Measurements from ENCODE around the gene LCN12.

LCN12 gene

DNA sequence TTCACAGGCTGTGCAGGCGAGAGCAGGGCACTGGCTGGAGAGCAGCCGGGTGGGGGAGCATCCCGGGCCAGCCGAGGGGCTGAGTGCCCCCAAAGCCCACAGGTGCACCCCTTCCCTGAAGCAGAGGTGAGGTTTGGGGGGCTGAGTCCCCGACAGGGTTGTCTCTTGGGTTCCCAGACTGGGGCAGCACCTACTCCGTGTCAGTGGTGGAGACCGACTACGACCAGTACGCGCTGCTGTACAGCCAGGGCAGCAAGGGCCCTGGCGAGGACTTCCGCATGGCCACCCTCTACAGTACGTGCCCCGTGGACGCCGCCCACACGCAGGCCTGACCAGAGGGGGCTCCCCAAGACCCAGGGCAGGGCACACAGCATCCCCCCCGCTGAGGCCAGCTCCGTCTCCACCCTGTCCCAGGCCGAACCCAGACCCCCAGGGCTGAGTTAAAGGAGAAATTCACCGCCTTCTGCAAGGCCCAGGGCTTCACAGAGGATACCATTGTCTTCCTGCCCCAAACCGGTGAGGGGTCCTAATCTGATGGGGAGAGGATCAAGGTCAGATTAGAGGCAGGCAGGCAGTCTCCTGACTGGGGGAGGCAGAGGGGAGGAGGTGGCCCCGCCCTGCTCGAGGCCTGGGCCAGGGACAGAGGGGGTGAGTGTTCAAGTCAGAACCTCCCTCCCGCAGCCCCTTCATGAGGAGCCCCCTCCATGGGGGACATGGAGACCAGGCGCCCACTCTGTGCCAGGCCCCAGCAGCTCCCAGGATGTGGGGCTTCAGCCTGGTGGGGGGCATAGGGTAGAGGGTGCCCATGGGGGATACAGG, 27.9 kb downstream of the LCN12 start:
- Histone ChIP-seq H3K4me1 (ENCODE audit: control insufficient read depth, insufficient read depth, low read length) (peaks cover 5% of the 10 kb centered on the region), H3K9ac (ENCODE audit: low read length) (no peak overlapping the region), H3K4me3 (ENCODE audit: low read length) (no peak overlapping the region), H3K9me3 (ENCODE audit: control insufficient read depth, low read length) (no peaks in the 10 kb centered on the region), H3K27me3 (replicated peaks; ENCODE audit: control insufficient read depth, insufficient read depth, low read length) (peaks cover 8% of the 10 kb centered on the region), H3K36me3 (ENCODE audit: control insufficient read depth, insufficient read depth, low read length, severe bottlenecking) (no peaks in the 10 kb centered on the region)
- DNase-seq (ENCODE audit: low read depth), result no peak

- Histone ChIP-seq H3K9me3 (ENCODE audit: control insufficient read depth, low read length) (no peaks in the 10 kb centered on the region), H3K36me3 (ENCODE audit: control insufficient read depth, insufficient read depth, low read length, severe bottlenecking) (no peaks in the 10 kb centered on the region), H3K27me3 (replicated peaks; ENCODE audit: control insufficient read depth, insufficient read depth, low read length) (peaks cover 8% of the 10 kb centered on the region), H3K4me3 (ENCODE audit: low read length) (no peak overlapping the region), H3K4me1 (ENCODE audit: control insufficient read depth, insufficient read depth, low read length) (peaks cover 5% of the 10 kb centered on the region), H3K9ac (ENCODE audit: low read length) (no peak overlapping the region)
- no peak for DNase-seq (ENCODE audit: low read depth)
These were observed 28.8 kb downstream of the LCN12 start for GRCh38 chr9:136980669-136981478.

- Histone ChIP-seq H3K9me3 (ENCODE audit: control insufficient read depth, low read length) (no peaks in the 10 kb centered on the region), H3K9ac (ENCODE audit: low read length) (no peak overlapping the region), H3K4me1 (ENCODE audit: control insufficient read depth, insufficient read depth, low read length) (peaks cover 5% of the 10 kb centered on the region), H3K27me3 (replicated peaks; ENCODE audit: control insufficient read depth, insufficient read depth, low read length) (peaks cover 12% of the 10 kb centered on the region), H3K36me3 (ENCODE audit: control insufficient read depth, insufficient read depth, low read length, severe bottlenecking) (no peaks in the 10 kb centered on the region), H3K4me3 (ENCODE audit: low read length) (no peak overlapping the region)
- DNase-seq (ENCODE audit: low read depth), result no peak
These were observed 29.6 kb downstream of the LCN12 start for GRCh38 chr9:136981588-136982231.

DNA sequence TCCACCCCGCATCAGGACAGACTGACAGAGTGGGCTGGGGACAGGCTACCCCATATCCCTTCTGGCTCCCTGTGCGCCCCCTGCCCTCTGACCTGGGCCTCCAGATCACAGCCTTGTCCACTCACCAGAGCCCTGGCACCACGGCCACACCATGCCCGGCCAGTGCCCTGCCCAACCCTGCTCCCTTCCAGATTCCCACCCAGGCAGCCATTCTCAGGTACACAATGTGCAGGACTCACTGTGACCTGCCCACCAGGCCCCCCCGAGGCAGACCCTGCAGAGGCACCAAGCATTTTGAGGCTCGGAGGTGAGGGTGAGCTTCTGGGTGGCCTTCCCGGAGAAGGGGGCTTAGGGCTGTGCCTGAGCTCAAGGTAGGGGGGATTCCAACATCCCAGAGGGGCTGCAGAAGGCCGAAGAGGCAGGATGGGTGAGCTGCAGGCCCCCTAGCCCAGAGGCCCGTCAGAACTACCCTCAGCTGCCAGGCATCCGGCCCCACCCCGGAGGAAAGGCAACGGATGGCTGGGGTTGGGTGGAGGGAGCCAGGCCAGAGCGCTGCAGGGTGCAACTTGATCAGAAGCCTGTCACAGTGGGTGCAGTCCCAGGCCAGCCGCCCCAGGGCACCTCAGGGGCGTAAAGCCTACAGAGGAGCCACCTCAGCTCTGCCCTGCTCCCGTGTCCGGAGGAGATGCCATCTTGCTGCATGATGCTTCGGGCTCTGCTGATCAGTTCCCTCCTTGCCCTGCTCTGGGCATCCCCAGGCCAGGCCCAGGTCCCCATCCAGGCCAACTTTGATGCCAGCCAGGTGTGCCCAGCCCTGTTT, 30.4 kb downstream of the LCN12 start, which contains the start of gene LCNL1:
Gene LCNL1 (plus strand): TSS at position 762 of the 820 bp plus-strand sequence. CDS start 594 bp downstream, outside the sequence.
- no peak within 1 kb of the TSS for H3K9ac ChIP-seq (ENCODE audit: low read length)
- no peaks in the 10 kb centered on the region for H3K36me3 ChIP-seq (ENCODE audit: control insufficient read depth, insufficient read depth, low read length, severe bottlenecking)
- H3K27me3 ChIP-seq (replicated peaks; ENCODE audit: control insufficient read depth, insufficient read depth, low read length), result peaks cover 12% of the 10 kb centered on the region
- H3K9me3 ChIP-seq (ENCODE audit: control insufficient read depth, low read length), result no peaks in the 10 kb centered on the region
- H3K4me1 ChIP-seq (ENCODE audit: control insufficient read depth, insufficient read depth, low read length), result peaks cover 3% of the 10 kb centered on the region
- H3K4me3 ChIP-seq (ENCODE audit: low read length), result no peak within 1 kb of the TSS
- no peak for DNase-seq (ENCODE audit: low read depth)

GRCh38 chr9:136983167-136983566, 31.1 kb downstream of the LCN12 start:
- no peak for DNase-seq (ENCODE audit: low read depth)
- H3K4me1 ChIP-seq (ENCODE audit: control insufficient read depth, insufficient read depth, low read length), result no peaks in the 10 kb centered on the region
- no peaks in the 10 kb centered on the region for H3K36me3 ChIP-seq (ENCODE audit: control insufficient read depth, insufficient read depth, low read length, severe bottlenecking)
- no peak overlapping the region for H3K4me3 ChIP-seq (ENCODE audit: low read length)
- peaks cover 12% of the 10 kb centered on the region for H3K27me3 ChIP-seq (replicated peaks; ENCODE audit: control insufficient read depth, insufficient read depth, low read length)
- no peak overlapping the region for H3K9ac ChIP-seq (ENCODE audit: low read length)
- no peaks in the 10 kb centered on the region for H3K9me3 ChIP-seq (ENCODE audit: control insufficient read depth, low read length)

- no peak overlapping the region for H3K9ac ChIP-seq (ENCODE audit: low read length)
- no peak overlapping the region for H3K4me3 ChIP-seq (ENCODE audit: low read length)
- peaks cover 12% of the 10 kb centered on the region for H3K27me3 ChIP-seq (replicated peaks; ENCODE audit: control insufficient read depth, insufficient read depth, low read length)
- no peaks in the 10 kb centered on the region for H3K36me3 ChIP-seq (ENCODE audit: control insufficient read depth, insufficient read depth, low read length, severe bottlenecking)
- no peaks in the 10 kb centered on the region for H3K4me1 ChIP-seq (ENCODE audit: control insufficient read depth, insufficient read depth, low read length)
- no peaks in the 10 kb centered on the region for H3K9me3 ChIP-seq (ENCODE audit: control insufficient read depth, low read length)
- no peak for DNase-seq (ENCODE audit: low read depth)
These were observed 31.7 kb downstream of the LCN12 start for GRCh38 chr9:136983656-136984314.

DNA sequence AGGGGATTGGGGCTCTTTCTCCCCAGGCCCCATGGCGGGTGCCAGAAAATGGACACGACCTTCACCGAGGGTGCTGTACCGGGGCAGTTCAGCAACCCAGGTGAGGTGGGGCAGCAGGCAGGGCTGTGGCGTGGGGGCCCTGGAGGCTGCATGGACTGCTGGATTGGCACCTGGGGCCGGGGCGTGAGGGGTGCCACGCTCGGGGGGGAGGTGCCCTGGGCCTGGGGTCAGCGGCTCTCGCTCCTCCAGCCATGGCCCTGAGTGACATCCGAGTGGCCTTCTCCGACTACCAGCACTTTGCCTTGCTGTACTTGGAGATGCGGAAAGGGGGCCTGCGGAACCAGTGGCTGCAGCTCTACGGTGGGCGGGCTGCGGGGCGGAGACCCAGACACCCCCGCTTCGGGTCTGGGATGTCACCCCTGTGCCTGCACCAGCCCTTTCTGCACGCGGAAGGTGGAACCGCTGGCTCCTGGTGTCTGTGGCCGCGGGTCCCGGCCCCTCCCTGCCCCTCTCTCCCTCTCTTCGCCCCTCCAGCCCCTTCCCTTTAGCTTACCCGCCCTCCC, 32.5 kb downstream of the LCN12 start:
- H3K27me3 ChIP-seq (replicated peaks; ENCODE audit: control insufficient read depth, insufficient read depth, low read length), result peaks cover 12% of the 10 kb centered on the region
- H3K4me3 ChIP-seq (ENCODE audit: low read length), result no peak overlapping the region
- no peak for DNase-seq (ENCODE audit: low read depth)
- no peaks in the 10 kb centered on the region for H3K36me3 ChIP-seq (ENCODE audit: control insufficient read depth, insufficient read depth, low read length, severe bottlenecking)
- H3K9me3 ChIP-seq (ENCODE audit: control insufficient read depth, low read length), result no peaks in the 10 kb centered on the region
- H3K9ac ChIP-seq (ENCODE audit: low read length), result no peak overlapping the region
- no peaks in the 10 kb centered on the region for H3K4me1 ChIP-seq (ENCODE audit: control insufficient read depth, insufficient read depth, low read length)

GRCh38 chr9:136985027-136985602, 33.0 kb downstream of the LCN12 start:
- DNase-seq (ENCODE audit: low read depth), result no peak
- Histone ChIP-seq H3K4me3 (ENCODE audit: low read length) (no peak overlapping the region), H3K36me3 (ENCODE audit: control insufficient read depth, insufficient read depth, low read length, severe bottlenecking) (no peaks in the 10 kb centered on the region), H3K27me3 (replicated peaks; ENCODE audit: control insufficient read depth, insufficient read depth, low read length) (peaks cover 12% of the 10 kb centered on the region), H3K9ac (ENCODE audit: low read length) (no peak overlapping the region), H3K9me3 (ENCODE audit: control insufficient read depth, low read length) (no peaks in the 10 kb centered on the region), H3K4me1 (ENCODE audit: control insufficient read depth, insufficient read depth, low read length) (no peaks in the 10 kb centered on the region)

DNA sequence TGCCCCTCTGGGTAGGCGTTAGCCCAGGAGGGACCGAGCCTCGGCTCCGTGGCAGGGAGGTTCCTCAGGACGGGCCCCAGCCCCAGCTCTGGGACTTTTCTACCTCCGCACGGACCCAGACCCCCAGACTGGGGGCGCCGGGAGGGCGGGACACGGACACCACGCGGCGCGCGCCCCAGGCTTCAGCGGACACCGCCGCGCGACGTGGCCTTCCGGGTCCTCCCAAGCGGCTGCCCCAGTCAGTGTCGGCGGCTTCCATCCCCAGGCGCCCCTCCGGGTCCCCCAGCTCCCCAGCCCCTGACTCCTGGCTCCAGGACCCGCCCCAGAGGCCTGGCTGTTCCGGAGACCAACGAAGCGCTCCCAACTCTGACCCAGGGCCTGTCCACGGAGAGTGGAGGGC, 33.8 kb downstream of the LCN12 start:
- H3K36me3 ChIP-seq (ENCODE audit: control insufficient read depth, insufficient read depth, low read length, severe bottlenecking), result no peaks in the 10 kb centered on the region
- no peak overlapping the region for H3K4me3 ChIP-seq (ENCODE audit: low read length)
- DNase-seq (ENCODE audit: low read depth), result no peak
- H3K9me3 ChIP-seq (ENCODE audit: control insufficient read depth, low read length), result no peaks in the 10 kb centered on the region
- H3K4me1 ChIP-seq (ENCODE audit: control insufficient read depth, insufficient read depth, low read length), result no peaks in the 10 kb centered on the region
- H3K27me3 ChIP-seq (replicated peaks; ENCODE audit: control insufficient read depth, insufficient read depth, low read length), result peaks cover 12% of the 10 kb centered on the region
- no peak overlapping the region for H3K9ac ChIP-seq (ENCODE audit: low read length)

DNA sequence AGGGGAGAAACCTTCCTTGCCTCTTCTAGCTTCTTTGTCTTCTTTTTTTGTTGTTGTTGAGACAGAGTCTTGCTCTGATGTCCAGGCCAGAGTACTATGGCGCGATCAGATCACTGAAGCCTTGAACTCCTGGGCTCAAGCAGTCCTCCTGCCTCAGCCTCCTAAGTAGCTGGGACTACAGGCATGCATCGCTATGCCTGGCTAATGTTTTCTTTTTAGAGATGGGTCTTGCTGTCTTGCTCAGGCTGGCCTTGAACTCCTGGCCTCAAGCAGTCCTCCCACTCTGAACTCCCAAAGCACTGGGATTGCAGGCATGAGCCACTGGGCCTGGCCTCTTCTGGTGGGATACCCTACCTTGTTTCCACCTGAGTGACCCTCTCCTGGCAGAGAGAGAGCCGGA, 36.8 kb downstream of the LCN12 start:
- Histone ChIP-seq H3K9ac (ENCODE audit: low read length) (no peak overlapping the region), H3K4me1 (ENCODE audit: control insufficient read depth, insufficient read depth, low read length) (peaks cover 10% of the 10 kb centered on the region), H3K4me3 (ENCODE audit: low read length) (no peak overlapping the region), H3K27me3 (replicated peaks; ENCODE audit: control insufficient read depth, insufficient read depth, low read length) (peaks cover 7% of the 10 kb centered on the region), H3K36me3 (ENCODE audit: control insufficient read depth, insufficient read depth, low read length, severe bottlenecking) (no peaks in the 10 kb centered on the region), H3K9me3 (ENCODE audit: control insufficient read depth, low read length) (no peaks in the 10 kb centered on the region)
- no peak for DNase-seq (ENCODE audit: low read depth)
